ENCODE results near the gene TMEM184B. TPM values are rescaled to one million over a fixed set of nuclear protein-coding genes. Genes with fewer than 3 reads are reported as not detected.

The TMEM184B gene
- total RNA-seq, 1 experiment from 2014 or later = 89.7 TPM

DNA sequence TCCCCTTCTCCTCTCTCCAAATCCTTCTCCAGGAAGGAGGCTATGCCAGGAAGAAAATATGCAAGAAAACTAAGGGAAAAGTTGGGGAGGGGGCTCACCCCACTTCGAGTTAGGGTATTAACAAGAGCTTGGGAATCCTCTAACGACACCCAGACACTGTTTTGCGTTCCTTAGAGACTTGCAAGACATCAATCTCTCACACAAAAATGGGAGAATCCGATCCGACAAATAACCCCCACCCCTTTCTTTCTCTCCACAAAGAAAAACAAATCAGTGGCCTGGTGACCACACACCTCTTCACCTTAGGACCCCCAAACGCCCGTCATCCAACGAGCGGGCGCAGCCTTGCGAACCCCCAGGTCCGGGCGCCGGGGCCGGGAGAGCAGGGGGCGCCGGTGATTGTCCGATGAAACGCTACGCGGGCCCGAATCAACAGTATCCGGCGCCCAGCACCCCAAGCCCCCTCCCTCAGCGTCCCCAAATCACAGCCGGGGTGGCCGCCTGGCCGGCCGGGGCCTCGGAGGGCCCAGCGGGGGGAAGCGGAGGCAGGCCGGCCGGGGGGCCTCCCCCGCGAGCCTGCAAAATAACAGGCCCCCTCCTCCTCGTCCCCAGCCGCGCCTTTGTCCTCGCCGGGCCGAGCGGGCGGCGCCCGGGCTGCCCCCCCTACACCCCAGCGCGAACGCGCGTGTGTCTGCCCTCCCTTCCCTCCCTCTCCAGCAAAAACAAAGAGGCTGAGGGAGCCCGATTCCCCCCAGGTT, 43.7 kb upstream of the TMEM184B start:
- DNase-seq (ENCODE audit: low spot score) = no peak
- Mint-ChIP-seq H3K4me3 (peak overlapping the region; percentile 94), H3K4me1 (peaks cover 74% of the 10 kb centered on the region), H3K9me3 (no peaks in the 10 kb centered on the region), H3K27ac (peak overlapping the region; percentile 94), H3K27me3 (ENCODE audit: low read depth) (no peaks in the 10 kb centered on the region), H3K36me3 (peaks cover 31% of the 10 kb centered on the region)
- no peak for TF ChIP-seq ZNF138 (CRISPR knock-in tag; conservative IDR thresholded peaks at IDR 0.05)
- no peak for TF ChIP-seq CREB1 (CRISPR knock-in tag; IDR thresholded peaks at IDR 0.05)
- TF ChIP-seq, protein P1, sequence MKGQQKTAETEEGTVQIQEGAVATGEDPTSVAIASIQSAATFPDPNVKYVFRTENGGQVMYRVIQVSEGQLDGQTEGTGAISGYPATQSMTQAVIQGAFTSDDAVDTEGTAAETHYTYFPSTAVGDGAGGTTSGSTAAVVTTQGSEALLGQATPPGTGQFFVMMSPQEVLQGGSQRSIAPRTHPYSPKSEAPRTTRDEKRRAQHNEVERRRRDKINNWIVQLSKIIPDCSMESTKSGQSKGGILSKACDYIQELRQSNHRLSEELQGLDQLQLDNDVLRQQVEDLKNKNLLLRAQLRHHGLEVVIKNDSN (CRISPR knock-in tag; IDR thresholded peaks at IDR 0.05) = no peak
- TF ChIP-seq ZNF671 (CRISPR knock-in tag; IDR thresholded peaks at IDR 0.05) = no peak
- TF ChIP-seq ELF4 (CRISPR knock-in tag; IDR thresholded peaks at IDR 0.05; ENCODE audit: low read depth) = peak; percentile 77; the same call in 1 of the 2 replicates
- peak; percentile 14; the same call in 1 of the 2 replicates for TF ChIP-seq ZNF317 (CRISPR knock-in tag; IDR thresholded peaks at IDR 0.05; ENCODE audit: borderline replicate concordance, low read depth)
- TF ChIP-seq, protein P2, sequence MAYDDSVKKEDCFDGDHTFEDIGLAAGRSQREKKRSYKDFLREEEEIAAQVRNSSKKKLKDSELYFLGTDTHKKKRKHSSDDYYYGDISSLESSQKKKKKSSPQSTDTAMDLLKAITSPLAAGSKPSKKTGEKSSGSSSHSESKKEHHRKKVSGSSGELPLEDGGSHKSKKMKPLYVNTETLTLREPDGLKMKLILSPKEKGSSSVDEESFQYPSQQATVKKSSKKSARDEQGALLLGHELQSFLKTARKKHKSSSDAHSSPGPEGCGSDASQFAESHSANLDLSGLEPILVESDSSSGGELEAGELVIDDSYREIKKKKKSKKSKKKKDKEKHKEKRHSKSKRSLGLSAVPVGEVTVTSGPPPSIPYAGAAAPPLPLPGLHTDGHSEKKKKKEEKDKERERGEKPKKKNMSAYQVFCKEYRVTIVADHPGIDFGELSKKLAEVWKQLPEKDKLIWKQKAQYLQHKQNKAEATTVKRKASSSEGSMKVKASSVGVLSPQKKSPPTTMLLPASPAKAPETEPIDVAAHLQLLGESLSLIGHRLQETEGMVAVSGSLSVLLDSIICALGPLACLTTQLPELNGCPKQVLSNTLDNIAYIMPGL (CRISPR knock-in tag; IDR thresholded peaks at IDR 0.05) = 0 out of 2 replicates have a peak, but pooled peaks have one; percentile 19
- TF ChIP-seq ZNF423 (CRISPR knock-in tag; IDR thresholded peaks at IDR 0.05) = peak; percentile 87
- TF ChIP-seq NFATC4 (CRISPR knock-in tag; IDR thresholded peaks at IDR 0.05) = 0 out of 2 replicates have a peak, but pooled peaks have one; percentile 48
- peak; percentile 35; the same call in 1 of the 2 replicates for TF ChIP-seq FOXP1 (CRISPR knock-in tag; IDR thresholded peaks at IDR 0.05; ENCODE audit: borderline replicate concordance)
- no peak for ATAC-seq
- ChIA-PET CTCF (interaction anchor here (0.6 kb wide), 1 partner anchor 219 kb away, joined by 3 read pairs; no protein-coding TSS in a partner anchor), POLR2A (interaction anchor here (1.2 kb wide), 1 partner anchor 8 kb away, joined by 3 read pairs; no protein-coding TSS in a partner anchor)

DNA sequence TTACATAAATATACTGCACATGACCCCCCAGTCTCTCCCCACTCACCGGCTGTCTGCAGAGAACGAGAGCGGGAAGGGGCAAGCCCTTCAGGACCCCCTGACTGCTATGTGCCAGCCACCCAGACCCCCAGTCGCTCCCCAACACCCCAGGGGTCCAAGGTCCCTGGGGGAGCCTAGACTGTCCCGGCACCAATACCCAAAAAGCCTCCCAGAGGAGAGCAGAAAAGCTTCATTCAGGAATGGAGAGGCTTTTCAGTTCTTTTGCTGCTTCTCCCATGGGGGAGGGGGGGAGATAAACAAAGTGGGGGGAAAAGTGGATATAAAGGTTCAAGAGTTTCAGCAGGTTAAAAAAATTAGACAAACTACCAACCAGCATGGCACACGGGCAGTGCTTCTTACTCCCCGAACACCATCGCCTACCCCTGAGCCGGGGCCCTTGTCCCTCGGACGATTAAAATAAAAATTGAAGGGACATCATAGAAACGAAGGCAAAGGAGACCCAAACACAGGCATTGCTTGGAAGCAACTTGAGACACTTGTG, 43.1 kb upstream of the TMEM184B start:
- CTCF ChIA-PET = interaction anchor here (0.9 kb wide), 2 partner anchors 11 to 36 kb away, joined by 4 to 5 read pairs; no protein-coding TSS in a partner anchor
- ATAC-seq = no peak

DNA sequence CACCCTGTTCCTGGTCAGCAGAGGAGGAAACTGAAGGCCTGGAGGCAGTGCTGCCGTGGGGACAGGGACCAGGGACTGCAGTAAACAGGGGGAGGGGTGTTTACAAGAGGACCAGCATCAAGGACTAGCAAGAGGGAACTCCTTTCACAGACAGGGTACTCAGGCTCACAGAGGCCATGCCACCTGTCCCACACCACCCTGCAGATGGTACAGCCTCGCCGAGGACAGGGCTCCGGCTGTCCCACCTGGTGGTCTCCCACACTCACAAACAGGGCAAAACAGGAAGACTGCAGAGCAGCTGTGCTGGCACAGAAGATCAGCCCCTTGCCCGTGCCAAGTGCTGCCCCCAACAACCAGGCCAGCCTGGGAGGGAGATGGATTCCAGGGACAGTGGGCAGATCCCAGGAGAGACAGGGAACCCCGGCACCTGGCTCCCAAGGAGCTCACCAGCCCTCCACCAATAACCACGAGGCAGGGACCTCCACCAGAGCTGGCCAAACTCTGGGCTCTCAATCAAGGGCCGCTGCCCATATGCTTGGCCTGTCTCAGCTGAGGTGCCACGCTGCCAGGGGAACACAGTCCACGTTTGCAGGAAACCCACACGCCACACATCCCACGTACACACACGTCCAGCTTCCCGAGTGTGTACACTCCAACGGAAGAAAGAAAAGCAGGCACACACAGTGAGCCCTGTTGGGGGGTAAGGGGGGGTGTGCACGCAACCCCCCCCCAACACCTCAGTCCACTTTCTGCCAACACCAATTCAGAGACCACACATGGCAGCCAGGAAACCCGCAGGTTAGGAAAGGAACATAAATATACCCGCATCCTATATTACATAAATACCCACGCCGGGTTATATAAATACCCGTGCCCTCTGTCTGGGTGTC, 42.4 kb upstream of the TMEM184B start:
- no peaks in the 10 kb centered on the region for H3K27me3 Mint-ChIP-seq (ENCODE audit: low read depth)
- H3K36me3 Mint-ChIP-seq = peaks cover 44% of the 10 kb centered on the region
- peak overlapping the region; percentile 92 for H3K27ac Mint-ChIP-seq
- ATAC-seq (no peak), DNase-seq (ENCODE audit: low spot score) (no peak)
- H3K4me1 Mint-ChIP-seq = peaks cover 80% of the 10 kb centered on the region
- POLR2A ChIA-PET = interaction anchor here (1.2 to 1.6 kb wide), 2 partner anchors 10 kb away, joined by 3 to 6 read pairs; no protein-coding TSS in a partner anchor
- TF ChIP-seq KAT7 (CRISPR knock-in tag; IDR thresholded peaks at IDR 0.05; ENCODE audit: borderline replicate concordance) = peak; percentile 37; the same call in 1 of the 2 replicates
- no peak for TF ChIP-seq MXD4 (CRISPR knock-in tag; IDR thresholded peaks at IDR 0.05; ENCODE audit: borderline replicate concordance)
- TF ChIP-seq, protein P1 (CRISPR knock-in tag; IDR thresholded peaks at IDR 0.05) = peak; percentile 24; the same call in 1 of the 2 replicates
- H3K9me3 Mint-ChIP-seq = no peaks in the 10 kb centered on the region
- H3K4me3 Mint-ChIP-seq = peak overlapping the region; percentile 94
- CTCF ChIA-PET = interaction anchor here (0.9 to 2.6 kb wide), 7 partner anchors 9 to 53 kb away, joined by 4 to 12 read pairs (median 6); no protein-coding TSS in a partner anchor

More for the DNA sequence above, 43.1 kb upstream of the TMEM184B start:
- Mint-ChIP-seq H3K27ac (peak overlapping the region; percentile 94), H3K27me3 (ENCODE audit: low read depth) (no peaks in the 10 kb centered on the region), H3K4me3 (peak overlapping the region; percentile 94), H3K4me1 (peaks cover 77% of the 10 kb centered on the region), H3K9me3 (no peaks in the 10 kb centered on the region), H3K36me3 (peaks cover 38% of the 10 kb centered on the region)
- DNase-seq (ENCODE audit: low spot score) = no peak
- POLR2A ChIA-PET = interaction anchor here (1.2 kb wide), 1 partner anchor 9 kb away, joined by 3 read pairs; no protein-coding TSS in a partner anchor
- TF ChIP-seq CREB1 (CRISPR knock-in tag; IDR thresholded peaks at IDR 0.05) (no peak), ZNF671 (CRISPR knock-in tag; IDR thresholded peaks at IDR 0.05) (no peak)
- TF ChIP-seq, protein P3, sequence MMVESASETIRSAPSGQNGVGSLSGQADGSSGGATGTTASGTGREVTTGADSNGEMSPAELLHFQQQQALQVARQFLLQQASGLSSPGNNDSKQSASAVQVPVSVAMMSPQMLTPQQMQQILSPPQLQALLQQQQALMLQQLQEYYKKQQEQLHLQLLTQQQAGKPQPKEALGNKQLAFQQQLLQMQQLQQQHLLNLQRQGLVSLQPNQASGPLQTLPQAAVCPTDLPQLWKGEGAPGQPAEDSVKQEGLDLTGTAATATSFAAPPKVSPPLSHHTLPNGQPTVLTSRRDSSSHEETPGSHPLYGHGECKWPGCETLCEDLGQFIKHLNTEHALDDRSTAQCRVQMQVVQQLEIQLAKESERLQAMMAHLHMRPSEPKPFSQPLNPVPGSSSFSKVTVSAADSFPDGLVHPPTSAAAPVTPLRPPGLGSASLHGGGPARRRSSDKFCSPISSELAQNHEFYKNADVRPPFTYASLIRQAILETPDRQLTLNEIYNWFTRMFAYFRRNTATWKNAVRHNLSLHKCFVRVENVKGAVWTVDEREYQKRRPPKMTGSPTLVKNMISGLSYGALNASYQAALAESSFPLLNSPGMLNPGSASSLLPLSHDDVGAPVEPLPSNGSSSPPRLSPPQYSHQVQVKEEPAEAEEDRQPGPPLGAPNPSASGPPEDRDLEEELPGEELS (CRISPR knock-in tag; IDR thresholded peaks at IDR 0.05) = no peak

Data from WTC11 (cell line).